ENCODE data around the gene ZCCHC14. TPM values are rescaled to one million over a fixed set of nuclear protein-coding genes. Genes with fewer than 3 reads are reported as not detected.

ZCCHC14 gene
- total RNA-seq, 1 experiment from 2014 or later: 27.7 TPM

GRCh38 chr16:87472142-87472778 lies 20.6 kb downstream of the ZCCHC14 start:
- Histone ChIP-seq H4K91ac (ENCODE audit: insufficient read length, low read depth, low read length) (no peak overlapping the region), H3K27me3 (ENCODE audit: insufficient read depth, low read length) (no peaks in the 10 kb centered on the region), H4K5ac (ENCODE audit: insufficient read length, low read depth, low read length) (no peak overlapping the region), H2AK5ac (ENCODE audit: insufficient read length, low read length) (no peak overlapping the region), H3K56ac (ENCODE audit: insufficient read length, low read depth, low read length) (no peak overlapping the region), H3K79me2 (ENCODE audit: insufficient read depth, low read length) (peaks cover 10% of the 10 kb centered on the region; the same call in 1 of the 2 replicates), H3K4me1 (ENCODE audit: insufficient read depth, low read length) (no peaks in the 10 kb centered on the region), H3K79me1 (ENCODE audit: insufficient read depth, low read depth, low read length, poor library complexity, severe bottlenecking) (peaks cover 8% of the 10 kb centered on the region), H3K9me3 (ENCODE audit: control insufficient read depth, low read depth, low read length) (no peaks in the 10 kb centered on the region), H4K20me1 (ENCODE audit: control insufficient read depth, insufficient read depth, insufficient read length) (no peaks in the 10 kb centered on the region), H3K9ac (ENCODE audit: extremely low read depth, insufficient read length, low read length) (no peak overlapping the region), H4K8ac (replicated peaks; ENCODE audit: insufficient read length, low read depth, low read length) (no peak overlapping the region), H3K14ac (ENCODE audit: insufficient read depth, low read length) (no peak overlapping the region; the same call in 1 of the 2 replicates), H2BK12ac (ENCODE audit: insufficient read length, low read depth, low read length) (no peak overlapping the region), H3K23me2 (ENCODE audit: insufficient read length, low read depth, low read length, poor library complexity, severe bottlenecking) (no peaks in the 10 kb centered on the region), H3K18ac (ENCODE audit: insufficient read length, low read depth, low read length) (no peak overlapping the region), H3K4ac (ENCODE audit: low read depth, low read length) (no peak overlapping the region), H2BK5ac (ENCODE audit: insufficient read length, low read length) (no peak overlapping the region), H2AFZ (ENCODE audit: low read length) (no peak overlapping the region), H3K23ac (ENCODE audit: insufficient read length, low read depth, low read length) (no peak overlapping the region), H3T11ph (ENCODE audit: low read length) (no peak overlapping the region), H3K27ac (ENCODE audit: insufficient read length, low read depth, low read length) (no peak overlapping the region), H3K4me2 (ENCODE audit: insufficient read depth, insufficient read length, low read length) (no peak overlapping the region), H2BK20ac (ENCODE audit: low read depth, low read length, poor library complexity, severe bottlenecking) (no peak overlapping the region), H2BK15ac (ENCODE audit: low read depth, low read length) (no peak overlapping the region), H2BK120ac (ENCODE audit: low read depth, low read length, poor library complexity, severe bottlenecking) (no peak overlapping the region)
- no CpG with 5 or more reads among the region's 22 CpGs for WGBS (ENCODE audit: extremely low coverage, insufficient read length, low lambda C conversion rate)
- Mint-ChIP-seq H3K4me3 (no peak overlapping the region), H3K27ac (peak overlapping the region in 1 of 3 experiments; percentile 40; a peak in 1 of 7 replicates), H3K4me1 (peaks cover 12 to 19% of the 10 kb centered on the region in 2 experiments), H3K36me3 (ENCODE audit: insufficient read depth in 1 of 3, low read depth in 3 of 3) (peaks cover 0 to 4% (median 2%) of the 10 kb centered on the region in 3 experiments; a peak in 1 of 7 replicates), H3K9me3 (no peaks in the 10 kb centered on the region), H3K27me3 (ENCODE audit: low read depth) (no peaks in the 10 kb centered on the region)
- TF ChIP-seq CTCF (conservative IDR thresholded peaks at IDR 0.05): no peak
- no peak for DNase-seq
